Activated CD4-positive, alpha-beta T cell treated with anti-CD3 and anti-CD28 coated beads for 36 hours (primary cell): ENCODE data around the gene ZC3H18. TPM values are rescaled to one million over a fixed set of nuclear protein-coding genes. Genes with fewer than 3 reads are reported as not detected.
"Not testable (repeated sequence)": the region's sequence is repeated elsewhere in the genome, so short reads cannot be mapped to it uniquely, and the experiment has no call there.

Source experiments
- ATAC-seq: fragments of 200-7000 bp; cut with Tn5 transposase; one replicate; pipeline ENCODE4 v1.10.0; 2021; ENCODE audit warnings: mild to moderate bottlenecking, moderate library complexity
- CTCF ChIA-PET: fragments of 350-600 bp; sonication (Branson Sonifier 250); formaldehyde crosslinking; loops from one replicate; lab custom pipeline; 2021; ENCODE audit warnings: antibody characterized with exemption; lab: Charles Lee
- POLR2A ChIA-PET: fragments of 350-600 bp; sonication (Branson Sonifier 250); formaldehyde crosslinking; loops from one replicate; lab custom pipeline; 2021; ENCODE audit warnings: antibody characterized with exemption, inconsistent platforms; lab: Charles Lee
- DNase-seq: peaks from one replicate; pipeline ENCODE4 v3.0.0-alpha.2; 2020
- H3K27ac Mint-ChIP-seq: one replicate; pipeline ENCODE4 v1.8.0; 2021; ENCODE audit warnings: mixed read lengths
- H3K27me3 Mint-ChIP-seq: one replicate; pipeline ENCODE4 v1.8.0; 2021; ENCODE audit warnings: mixed read lengths
- H3K36me3 Mint-ChIP-seq: one replicate; pipeline ENCODE4 v1.8.0; 2021; ENCODE audit warnings: low read depth, mixed read lengths
- H3K4me1 Mint-ChIP-seq: one replicate; pipeline ENCODE4 v1.8.0; 2021; ENCODE audit warnings: mixed read lengths
- H3K4me3 Mint-ChIP-seq: one replicate; pipeline ENCODE4 v1.8.0; 2021; ENCODE audit warnings: mild to moderate bottlenecking, moderate library complexity, mixed read lengths
- H3K9me3 Mint-ChIP-seq: one replicate; pipeline ENCODE4 v1.8.0; 2021; ENCODE audit warnings: low read depth, mixed read lengths
- intact Hi-C, 2 experiments: fragments of 100-400 bp; cut with DNase I in 1 of 2; cut with micrococcal nuclease in 1 of 2; formaldehyde crosslinking; loops; one replicate each; pipeline versions ENCODE4 v1.14.2 to v1.15.1; 2022 to 2024; cut with DNase I, micrococcal nuclease
- total RNA-seq, 2 experiments: library from RNA; stranded (reverse); gene quantifications; one replicate each; pipeline ENCODE4 v1.2.3, GENCODE V29; 2021

The ZC3H18 gene
- total RNA-seq, 2 experiments from 2014 or later, result 70.0 to 76.4 TPM

- intact Hi-C loops, result loop anchor here (1.0 to 2.0 kb wide), 14 partner anchors 12 to 712 kb away; partner anchors contain the start of genes CYBA (in 2 of the 2), APRT (in 1 of the 2), BANP (in 1 of the 2) and CDH15 (in 1 of the 2)
- H3K36me3 Mint-ChIP-seq, result peaks cover 6% of the 10 kb centered on the region
- ChIA-PET CTCF (interaction anchor here (0.8 to 2.1 kb wide), 2 partner anchors 18 to 22 kb away, joined by 3 to 7 read pairs; no protein-coding TSS in a partner anchor), POLR2A (interaction anchor here (1.0 kb wide), 1 partner anchor 42 kb away, joined by 7 read pairs; no protein-coding TSS in a partner anchor)
- H3K9me3 Mint-ChIP-seq, result no peaks in the 10 kb centered on the region
- H3K4me3 Mint-ChIP-seq, result peak within 1 kb of the TSS; percentile 92
- peak within 1 kb of the TSS; percentile 88 for H3K27ac Mint-ChIP-seq
- ATAC-seq, result peak; percentile 99
- peaks cover 14% of the 10 kb centered on the region for H3K4me1 Mint-ChIP-seq
- no peaks in the 10 kb centered on the region for H3K27me3 Mint-ChIP-seq
- DNase-seq, result peak; percentile 98
Observed at GRCh38 chr16:88662843-88663606, 92.8 kb downstream of the ZC3H18 start, which contains the start of gene MVD. MVD (minus strand) TSS chr16:88663091; CDS start chr16:88663080, 11 bp downstream.

- Mint-ChIP-seq H3K27me3 (no peaks in the 10 kb centered on the region), H3K4me3 (peak overlapping the region; percentile 37), H3K36me3 (peaks cover 4% of the 10 kb centered on the region), H3K27ac (no peak overlapping the region), H3K4me1 (peaks cover 14% of the 10 kb centered on the region), H3K9me3 (no peaks in the 10 kb centered on the region)
- ChIA-PET POLR2A (no interaction called here), CTCF (interaction anchor here (1.3 to 1.6 kb wide), 3 partner anchors 16 to 72 kb away, joined by 4 to 5 read pairs (median 5); no protein-coding TSS in a partner anchor)
- no peak for DNase-seq
- intact Hi-C loops, result no loop called here
- ATAC-seq, result no peak
Observed at GRCh38 chr16:88665148-88665547, 94.9 kb downstream of the ZC3H18 start.

GRCh38 chr16:88665570-88665969 lies 95.4 kb downstream of the ZC3H18 start:
- no peak for DNase-seq
- Mint-ChIP-seq H3K4me3 (no peak overlapping the region), H3K9me3 (no peaks in the 10 kb centered on the region), H3K27me3 (no peaks in the 10 kb centered on the region), H3K4me1 (peaks cover 14% of the 10 kb centered on the region), H3K36me3 (peaks cover 2% of the 10 kb centered on the region), H3K27ac (no peak overlapping the region)
- POLR2A ChIA-PET, result no interaction called here
- CTCF ChIA-PET, result interaction anchor here (1.3 to 1.6 kb wide), 3 partner anchors 15 to 72 kb away, joined by 4 to 5 read pairs (median 5); no protein-coding TSS in a partner anchor
- ATAC-seq, result no peak
- intact Hi-C loops, result no loop called here

GRCh38 chr16:88667461-88667860 lies 97.3 kb downstream of the ZC3H18 start:
- ATAC-seq (no peak), DNase-seq (no peak)
- Mint-ChIP-seq H3K9me3 (no peaks in the 10 kb centered on the region), H3K27ac (no peak overlapping the region), H3K4me1 (peaks cover 3% of the 10 kb centered on the region), H3K27me3 (no peaks in the 10 kb centered on the region), H3K4me3 (no peak overlapping the region), H3K36me3 (peaks cover 2% of the 10 kb centered on the region)
- ChIA-PET POLR2A (no interaction called here), CTCF (interaction anchor here (0.8 kb wide), 1 partner anchor 18 kb away, joined by 3 read pairs; no protein-coding TSS in a partner anchor)
- intact Hi-C loops, result no loop called here

GRCh38 chr16:88669493-88669892 lies 99.3 kb downstream of the ZC3H18 start:
- DNase-seq, ATAC-seq, H3K27me3 Mint-ChIP-seq, H3K9me3 Mint-ChIP-seq, H3K4me3 Mint-ChIP-seq, H3K27ac Mint-ChIP-seq, H3K36me3 Mint-ChIP-seq, H3K4me1 Mint-ChIP-seq, POLR2A ChIA-PET, intact Hi-C loops: not testable (repeated sequence)
- CTCF ChIA-PET, result interaction anchor here (0.6 to 2.7 kb wide), 2 partner anchors 11 to 17 kb away, joined by 3 to 8 read pairs; no protein-coding TSS in a partner anchor

- Mint-ChIP-seq H3K4me1 (no peaks in the 10 kb centered on the region), H3K9me3 (no peaks in the 10 kb centered on the region), H3K36me3 (peaks cover 2% of the 10 kb centered on the region), H3K27me3 (no peaks in the 10 kb centered on the region), H3K4me3 (no peak overlapping the region), H3K27ac (no peak overlapping the region)
- ChIA-PET CTCF (interaction anchor here (0.6 to 2.7 kb wide), 2 partner anchors 10 to 18 kb away, joined by 3 to 8 read pairs; no protein-coding TSS in a partner anchor), POLR2A (no interaction called here)
- DNase-seq (no peak), ATAC-seq (no peak)
- intact Hi-C loops, result no loop called here
Observed at GRCh38 chr16:88669980-88670379, 99.8 kb downstream of the ZC3H18 start.

- H3K4me3 Mint-ChIP-seq, result no peak overlapping the region
- no peaks in the 10 kb centered on the region for H3K4me1 Mint-ChIP-seq
- H3K27me3 Mint-ChIP-seq, result no peaks in the 10 kb centered on the region
- ChIA-PET POLR2A (no interaction called here), CTCF (interaction anchor here (2.7 kb wide), 1 partner anchor 8 kb away, joined by 8 read pairs; no protein-coding TSS in a partner anchor)
- intact Hi-C loops, result no loop called here
- no peak for DNase-seq
- ATAC-seq, result no peak
- no peaks in the 10 kb centered on the region for H3K9me3 Mint-ChIP-seq
- H3K27ac Mint-ChIP-seq, result no peak overlapping the region
- H3K36me3 Mint-ChIP-seq, result peaks cover 2% of the 10 kb centered on the region
Observed at GRCh38 chr16:88671806-88672205, 101.6 kb downstream of the ZC3H18 start.

- intact Hi-C loops, result no loop called here
- no peak for ATAC-seq
- ChIA-PET POLR2A (no interaction called here), CTCF (interaction anchor here (0.5 to 1.5 kb wide), 3 partner anchors 9 to 45 kb away, joined by 3 read pairs; no protein-coding TSS in a partner anchor)
- peaks cover 2% of the 10 kb centered on the region for H3K36me3 Mint-ChIP-seq
- H3K27me3 Mint-ChIP-seq, result no peaks in the 10 kb centered on the region
- H3K27ac Mint-ChIP-seq, result no peak overlapping the region
- no peaks in the 10 kb centered on the region for H3K9me3 Mint-ChIP-seq
- no peaks in the 10 kb centered on the region for H3K4me1 Mint-ChIP-seq
- no peak overlapping the region for H3K4me3 Mint-ChIP-seq
- no peak for DNase-seq
Observed at GRCh38 chr16:88672776-88673175, 102.6 kb downstream of the ZC3H18 start.

GRCh38 chr16:88673716-88674379 lies 103.6 kb downstream of the ZC3H18 start:
- H3K36me3 Mint-ChIP-seq, result no peaks in the 10 kb centered on the region
- ATAC-seq, result no peak
- H3K27me3 Mint-ChIP-seq, result no peaks in the 10 kb centered on the region
- POLR2A ChIA-PET, result no interaction called here
- intact Hi-C loops, result no loop called here
- H3K9me3 Mint-ChIP-seq, result no peaks in the 10 kb centered on the region
- CTCF ChIA-PET, result interaction anchor here (1.0 to 1.5 kb wide), 2 partner anchors 8 to 11 kb away, joined by 3 read pairs; no protein-coding TSS in a partner anchor
- H3K4me3 Mint-ChIP-seq, result no peak overlapping the region
- no peaks in the 10 kb centered on the region for H3K4me1 Mint-ChIP-seq
- no peak overlapping the region for H3K27ac Mint-ChIP-seq
- no peak for DNase-seq

- no peak for ATAC-seq
- no peaks in the 10 kb centered on the region for H3K27me3 Mint-ChIP-seq
- ChIA-PET CTCF (interaction anchor here (0.6 kb wide), 1 partner anchor 10 kb away, joined by 3 read pairs; no protein-coding TSS in a partner anchor), POLR2A (no interaction called here)
- intact Hi-C loops, result no loop called here
- H3K36me3 Mint-ChIP-seq, result peaks cover 3% of the 10 kb centered on the region
- no peaks in the 10 kb centered on the region for H3K9me3 Mint-ChIP-seq
- no peak overlapping the region for H3K4me3 Mint-ChIP-seq
- no peak for DNase-seq
- H3K27ac Mint-ChIP-seq, result no peak overlapping the region
- peaks cover 10% of the 10 kb centered on the region for H3K4me1 Mint-ChIP-seq
Observed at GRCh38 chr16:88676502-88677242, 106.5 kb downstream of the ZC3H18 start.
